Neural cell (in vitro differentiated cells): ENCODE results near the gene RBMS3.

Source experiments
- SMC3 ChIP-seq: fragments of 450-650 bp; conservative IDR thresholded peaks from 2 replicates; pipeline ENCODE4 v1.6.1; 2014; ENCODE audit warnings: antibody characterized with exemption, mild to moderate bottlenecking, moderate library complexity; ENCODE audit not compliant: poor library complexity
- TF ChIP-seq, protein P1 (sequence below): fragments of 450-650 bp; IDR thresholded peaks from 2 replicates; pipeline ENCODE4 v1.5.1; 2014; ENCODE audit warnings: antibody characterized with exemption, mild to moderate bottlenecking, moderate library complexity; ENCODE audit not compliant: poor library complexity, severe bottlenecking

DNA sequence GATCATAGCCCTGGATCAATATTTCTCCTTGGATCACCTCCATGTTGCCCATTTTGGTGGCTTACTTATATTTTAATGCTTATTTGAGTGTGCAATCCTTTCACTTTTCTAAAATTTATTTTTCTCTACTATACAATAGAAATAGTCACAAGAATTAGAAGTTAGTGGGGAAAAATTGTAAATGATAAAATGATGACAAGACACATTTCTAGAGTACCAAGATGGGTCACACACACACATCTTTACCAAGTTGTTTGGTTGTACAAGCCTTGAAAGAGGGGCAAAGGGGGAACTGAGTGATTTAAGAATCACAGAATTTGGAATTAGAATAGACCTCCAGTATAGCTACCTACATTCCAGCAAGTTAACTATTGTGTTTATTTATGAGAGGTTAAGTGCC is 545.8 kb downstream of the RBMS3 start:
- TF ChIP-seq, protein P1, sequence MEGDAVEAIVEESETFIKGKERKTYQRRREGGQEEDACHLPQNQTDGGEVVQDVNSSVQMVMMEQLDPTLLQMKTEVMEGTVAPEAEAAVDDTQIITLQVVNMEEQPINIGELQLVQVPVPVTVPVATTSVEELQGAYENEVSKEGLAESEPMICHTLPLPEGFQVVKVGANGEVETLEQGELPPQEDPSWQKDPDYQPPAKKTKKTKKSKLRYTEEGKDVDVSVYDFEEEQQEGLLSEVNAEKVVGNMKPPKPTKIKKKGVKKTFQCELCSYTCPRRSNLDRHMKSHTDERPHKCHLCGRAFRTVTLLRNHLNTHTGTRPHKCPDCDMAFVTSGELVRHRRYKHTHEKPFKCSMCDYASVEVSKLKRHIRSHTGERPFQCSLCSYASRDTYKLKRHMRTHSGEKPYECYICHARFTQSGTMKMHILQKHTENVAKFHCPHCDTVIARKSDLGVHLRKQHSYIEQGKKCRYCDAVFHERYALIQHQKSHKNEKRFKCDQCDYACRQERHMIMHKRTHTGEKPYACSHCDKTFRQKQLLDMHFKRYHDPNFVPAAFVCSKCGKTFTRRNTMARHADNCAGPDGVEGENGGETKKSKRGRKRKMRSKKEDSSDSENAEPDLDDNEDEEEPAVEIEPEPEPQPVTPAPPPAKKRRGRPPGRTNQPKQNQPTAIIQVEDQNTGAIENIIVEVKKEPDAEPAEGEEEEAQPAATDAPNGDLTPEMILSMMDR: no peak
- TF ChIP-seq SMC3: no peak
